Upper lobe of left lung (tissue), 6 donors: ENCODE data around the gene P4HTM. TPM values are rescaled to one million over a fixed set of nuclear protein-coding genes. Genes with fewer than 3 reads are reported as not detected.
A peak's percentile ranks its signal among the peaks of the same experiment; 100 is the strongest.

ENCODE experiments used
- ATAC-seq, 2 donors: fragments of 200-7000 bp; cut with Tn5 transposase; one replicate each; pipeline ENCODE4 v1.9.1; 2022; ENCODE audit warnings: mild to moderate bottlenecking in 2 of 2, moderate library complexity in 2 of 2; ENCODE audit not compliant: low FRiP score in 2 of 2
- DNase-seq, 2 donors: peaks; one replicate each; pipeline ENCODE4 v3.0.0-alpha.2; 2019 to 2020
- H3K27ac ChIP-seq, 4 donors: fragments of 200-600 bp; sonication (generic); one replicate each; pipeline ENCODE4 v1.5.1; 2016 to 2019
- H3K27me3 ChIP-seq, 4 donors: fragments of 200-600 bp; sonication (generic); one replicate each; pipeline ENCODE4 v1.5.1; 2017 to 2019
- H3K36me3 ChIP-seq, 4 donors: fragments of 200-600 bp; sonication (generic); one replicate each; pipeline ENCODE4 v1.5.1; 2016 to 2019
- H3K4me1 ChIP-seq, 4 donors: fragments of 200-600 bp; sonication (generic); one replicate each; pipeline ENCODE4 v1.5.1; 2018 to 2019
- H3K4me3 ChIP-seq, 4 donors: fragments of 200-600 bp; sonication (generic); one replicate each; pipeline ENCODE4 v1.5.1; 2017 to 2019; ENCODE audit warnings: mild to moderate bottlenecking in 2 of 4, moderate library complexity in 1 of 4
- H3K9me3 ChIP-seq, 4 donors: fragments of 200-600 bp; sonication (generic); one replicate each; pipeline ENCODE4 v1.5.1; 2018 to 2019
- EP300 ChIP-seq, 4 donors: sonication (generic); formaldehyde crosslinking; IDR thresholded peaks; one replicate each; pipeline ENCODE4 v1.5.1; 2017; ENCODE audit warnings: antibody characterized with exemption in 4 of 4, control low read depth in 2 of 4
- POLR2A ChIP-seq, 4 donors: fragments of 450-650 bp; IDR thresholded peaks; one replicate each; pipeline ENCODE4 v1.5.1; 2016 to 2017; ENCODE audit warnings: antibody characterized with exemption in 4 of 4, mild to moderate bottlenecking in 2 of 4
- POLR2AphosphoS5 ChIP-seq, 2 donors: sonication (generic); formaldehyde crosslinking; IDR thresholded peaks; one replicate each; pipeline ENCODE4 v1.5.1; 2017; ENCODE audit warnings: antibody characterized with exemption in 2 of 2
- WGBS, 2 donors: methylation state at CpG; one replicate each; pipeline ENCODE4 v1.1.5; 2017 to 2018; 5-methylcytosine and 5-hydroxymethylcytosine counted together
- total RNA-seq, 6 donors: library from RNA; depleted of rRNA in 4 of 6; stranded (reverse); fragments of >200 nt in 4 of 6; gene quantifications; one replicate each; pipeline versions ENCODE4 v1.1.0 to v1.2.1, GENCODE V29; 2016 to 2021
- TF ChIP-seq, protein P1 (sequence below), 6 experiments: fragments of 450-650 bp in 4 of 6; fragments of 200-600 bp in 2 of 6; sonication (generic) in 2 of 6; IDR thresholded peaks; one replicate each; pipeline ENCODE4 v1.5.1; 2016 to 2019; ENCODE audit warnings: antibody characterized with exemption in 6 of 6
- donor health status: DM: no; HTN: no; CAD: no; lungs with moderate emphysema.
- donor health status: DM: no; HTN: yes; CAD: no; lungs with severe emphysema.

The P4HTM gene
- total RNA-seq, 6 donors from 2014 or later, result 44.2 to 184 (median 69.9) TPM

DNA sequence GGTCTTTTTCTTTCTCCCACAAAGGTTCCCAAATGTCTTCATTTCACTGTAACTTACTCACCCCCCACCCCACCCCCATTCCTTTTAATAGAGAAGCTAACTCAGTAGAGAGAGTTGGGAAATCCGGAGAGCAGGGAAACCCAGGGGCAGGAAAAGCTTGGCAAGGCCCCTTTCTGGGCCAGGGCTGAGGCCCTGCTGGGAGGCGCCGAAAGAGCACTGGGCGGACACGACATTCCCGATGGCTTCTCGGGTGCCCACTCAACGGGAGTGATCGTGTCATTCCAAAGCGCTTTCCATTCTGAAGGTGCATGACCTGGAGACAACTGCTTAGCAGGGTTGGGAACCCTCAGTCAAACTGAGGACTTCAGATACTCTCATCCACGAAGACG, 29.9 kb downstream of the P4HTM start:
- ATAC-seq, result no peak
- TF ChIP-seq, protein P1, sequence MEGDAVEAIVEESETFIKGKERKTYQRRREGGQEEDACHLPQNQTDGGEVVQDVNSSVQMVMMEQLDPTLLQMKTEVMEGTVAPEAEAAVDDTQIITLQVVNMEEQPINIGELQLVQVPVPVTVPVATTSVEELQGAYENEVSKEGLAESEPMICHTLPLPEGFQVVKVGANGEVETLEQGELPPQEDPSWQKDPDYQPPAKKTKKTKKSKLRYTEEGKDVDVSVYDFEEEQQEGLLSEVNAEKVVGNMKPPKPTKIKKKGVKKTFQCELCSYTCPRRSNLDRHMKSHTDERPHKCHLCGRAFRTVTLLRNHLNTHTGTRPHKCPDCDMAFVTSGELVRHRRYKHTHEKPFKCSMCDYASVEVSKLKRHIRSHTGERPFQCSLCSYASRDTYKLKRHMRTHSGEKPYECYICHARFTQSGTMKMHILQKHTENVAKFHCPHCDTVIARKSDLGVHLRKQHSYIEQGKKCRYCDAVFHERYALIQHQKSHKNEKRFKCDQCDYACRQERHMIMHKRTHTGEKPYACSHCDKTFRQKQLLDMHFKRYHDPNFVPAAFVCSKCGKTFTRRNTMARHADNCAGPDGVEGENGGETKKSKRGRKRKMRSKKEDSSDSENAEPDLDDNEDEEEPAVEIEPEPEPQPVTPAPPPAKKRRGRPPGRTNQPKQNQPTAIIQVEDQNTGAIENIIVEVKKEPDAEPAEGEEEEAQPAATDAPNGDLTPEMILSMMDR (IDR thresholded peaks at IDR 0.05), result no peak
- TF ChIP-seq POLR2AphosphoS5 (IDR thresholded peaks at IDR 0.05), result no peak
- TF ChIP-seq EP300 (IDR thresholded peaks at IDR 0.05), result no peak
- TF ChIP-seq POLR2A (IDR thresholded peaks at IDR 0.05), result no peak
- Histone ChIP-seq H3K9me3 (no peaks in the 10 kb centered on the region), H3K27me3 (no peaks in the 10 kb centered on the region), H3K27ac (peak overlapping the region; percentile 97 to 100 (median 99)), H3K4me3 (peak overlapping the region; percentile 46 to 92 (median 78)), H3K36me3 (peaks cover 14 to 37% (median 32%) of the 10 kb centered on the region in 4 donors), H3K4me1 (peaks cover 38 to 54% (median 44%) of the 10 kb centered on the region in 4 donors)
- no peak for DNase-seq
- 36 to 41% methylated on average over 10 to 12 of the region's 12 CpGs for WGBS, 2 donors

DNA sequence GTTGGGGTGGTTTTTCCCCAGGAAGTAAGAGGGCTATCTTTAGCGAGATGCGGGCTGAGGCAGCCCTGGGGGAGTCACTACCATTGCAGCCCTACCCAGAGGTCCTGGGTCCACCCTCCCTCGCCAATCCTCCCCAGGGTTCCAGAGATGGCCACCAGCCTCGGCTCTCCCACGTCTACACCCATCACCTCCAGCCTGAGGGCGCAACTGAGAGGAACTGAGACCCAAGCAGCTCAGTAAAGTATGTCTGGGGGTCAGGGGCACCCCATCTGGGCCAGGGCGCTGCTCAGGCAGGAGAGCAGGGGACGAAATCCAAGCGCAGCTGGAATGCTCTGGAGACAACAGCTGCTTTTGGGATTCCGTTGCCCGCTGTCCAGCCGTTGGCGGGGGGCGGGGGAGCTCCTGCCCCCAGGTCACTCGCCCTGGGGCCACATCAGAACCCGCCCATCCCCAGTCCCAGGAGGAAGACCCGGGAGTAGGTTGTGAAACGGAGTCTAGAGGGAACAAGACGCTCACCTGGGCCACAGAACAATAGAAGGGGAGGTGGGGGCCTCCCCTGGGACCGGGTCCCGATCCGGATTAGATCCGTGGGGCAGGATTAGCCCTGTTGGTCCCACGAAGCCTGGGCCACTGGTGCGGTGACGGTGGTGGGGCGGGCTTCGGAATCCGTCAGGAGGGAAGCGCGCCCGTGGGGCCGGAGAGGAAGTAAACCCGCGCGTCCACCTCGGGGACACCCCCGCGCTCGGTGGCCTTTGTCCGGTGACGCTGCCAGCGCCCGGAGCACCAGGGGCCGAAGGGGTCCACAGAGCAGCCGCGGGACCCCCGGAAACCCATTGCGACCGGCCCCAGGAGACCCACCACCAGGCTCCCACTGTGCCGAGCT, 30.5 kb downstream of the P4HTM start:
- peak; percentile 1 to 25 for ATAC-seq
- Histone ChIP-seq H3K27ac (peak overlapping the region; percentile 97 to 100 (median 99)), H3K4me1 (peaks cover 38 to 54% (median 44%) of the 10 kb centered on the region in 4 donors), H3K27me3 (no peaks in the 10 kb centered on the region), H3K4me3 (peak overlapping the region; percentile 46 to 92 (median 78)), H3K9me3 (no peaks in the 10 kb centered on the region), H3K36me3 (peaks cover 15 to 37% (median 31%) of the 10 kb centered on the region in 4 donors)
- TF ChIP-seq EP300 (IDR thresholded peaks at IDR 0.05) (no peak), POLR2A (IDR thresholded peaks at IDR 0.05) (no peak), POLR2AphosphoS5 (IDR thresholded peaks at IDR 0.05) (no peak)
- TF ChIP-seq, protein P1 (IDR thresholded peaks at IDR 0.05), result no peak
- DNase-seq, result peak; percentile 74 to 93
- 3% methylated on average over 11 to 30 of the region's 51 CpGs for WGBS, 2 donors

DNA sequence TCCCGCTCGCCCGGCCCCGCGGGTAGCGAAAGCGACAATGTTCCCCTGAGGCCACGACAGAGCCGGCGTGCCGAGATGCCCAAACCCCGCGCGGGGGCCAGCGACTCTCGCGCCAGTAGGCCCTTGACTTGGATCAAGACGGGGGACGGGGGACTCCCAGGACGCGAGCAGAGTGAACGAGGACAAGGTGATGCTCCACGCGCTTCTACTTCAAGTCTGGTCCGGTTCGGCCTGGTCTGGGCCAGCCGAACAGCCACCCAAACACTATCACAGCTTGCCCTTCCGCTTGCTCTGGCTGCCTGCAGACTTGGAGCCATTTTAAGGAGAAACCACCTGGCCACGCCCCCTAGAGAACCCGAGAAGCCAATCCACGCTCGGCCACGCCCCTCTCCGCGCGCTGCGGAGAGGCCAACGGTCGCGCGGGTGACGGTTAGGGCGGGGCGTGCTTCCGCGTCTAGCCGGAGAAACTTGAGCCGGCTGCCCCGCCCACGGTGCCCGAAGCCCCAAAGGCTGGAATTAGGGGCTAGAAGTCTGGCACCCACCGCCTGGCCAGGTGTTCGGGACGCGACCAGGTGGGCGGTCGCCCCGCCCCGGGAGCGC, 31.3 kb downstream of the P4HTM start:
- DNase-seq, result peak; percentile 99 to 100
- no peaks in the 10 kb centered on the region for H3K9me3 ChIP-seq
- peak overlapping the region; percentile 71 to 92 (median 78) for H3K4me3 ChIP-seq
- TF ChIP-seq, protein P1 (IDR thresholded peaks at IDR 0.05), result no peak
- TF ChIP-seq POLR2A (IDR thresholded peaks at IDR 0.05) (peak; percentile 71 to 100 (median 98)), POLR2AphosphoS5 (IDR thresholded peaks at IDR 0.05) (peak; percentile 99 to 100), EP300 (IDR thresholded peaks at IDR 0.05) (peak in 1 of 4 donors; percentile 72)
- H3K4me1 ChIP-seq, result peaks cover 38 to 54% (median 44%) of the 10 kb centered on the region in 4 donors
- WGBS, 2 donors, result 1% methylated on average over 40 of the region's 60 CpGs; no CpG with 5 or more reads in 1 of the 2 donors
- peak overlapping the region; percentile 97 to 100 (median 99) for H3K27ac ChIP-seq
- peak; percentile 94 to 96 for ATAC-seq
- H3K27me3 ChIP-seq, result no peaks in the 10 kb centered on the region
- peaks cover 13 to 37% (median 34%) of the 10 kb centered on the region in 4 donors for H3K36me3 ChIP-seq

DNA sequence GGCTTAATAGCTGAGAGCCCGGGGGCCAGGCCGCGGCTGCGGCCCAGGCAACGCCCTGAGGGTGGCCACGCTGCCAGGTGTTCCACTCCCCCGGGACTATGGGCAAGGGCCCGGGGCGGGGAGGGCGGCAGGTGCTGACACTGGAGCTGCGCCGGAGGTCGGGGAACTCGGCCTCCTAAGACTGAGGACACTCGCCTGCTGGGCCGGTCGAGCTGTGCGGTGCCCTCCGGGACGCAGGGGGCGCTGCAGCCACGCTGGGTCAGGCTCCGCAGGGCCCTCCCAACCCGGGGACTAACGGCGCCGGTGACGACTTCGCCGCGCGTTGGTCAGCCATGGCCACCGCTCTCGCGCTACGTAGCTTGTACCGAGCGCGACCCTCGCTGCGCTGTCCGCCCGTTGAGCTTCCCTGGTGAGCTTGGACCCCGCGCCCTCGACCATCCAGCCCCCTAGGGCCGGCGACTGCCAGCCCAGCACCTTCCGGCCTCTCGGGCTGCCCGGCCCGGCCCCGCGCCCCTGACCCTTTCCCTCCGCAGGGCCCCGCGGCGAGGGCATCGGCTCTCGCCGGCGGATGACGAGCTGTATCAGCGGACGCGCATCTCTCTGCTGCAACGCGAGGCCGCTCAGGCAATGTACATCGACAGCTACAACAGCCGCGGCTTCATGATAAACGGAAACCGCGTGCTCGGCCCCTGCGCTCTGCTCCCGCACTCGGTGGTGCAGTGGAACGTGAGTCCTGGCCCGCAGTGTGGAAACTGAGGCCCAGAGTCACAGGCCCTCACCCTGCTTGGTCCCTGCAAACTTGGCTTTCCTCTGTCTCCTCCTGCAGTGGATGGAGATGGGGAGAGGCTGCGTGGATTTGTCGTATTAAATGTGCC, 32.0 kb downstream of the P4HTM start, which contains the start of gene NDUFAF3:
TSS of gene NDUFAF3 (plus strand) at position 309 of the 875 bp plus-strand sequence. CDS start at position 333, 24 bp downstream.
- H3K36me3 ChIP-seq, result peaks cover 13 to 40% (median 36%) of the 10 kb centered on the region in 4 donors
- ATAC-seq (peak; percentile 94 to 95), DNase-seq (peak; percentile 93 to 99)
- peaks cover 38 to 51% (median 42%) of the 10 kb centered on the region in 4 donors for H3K4me1 ChIP-seq
- peak within 1 kb of the TSS; percentile 97 to 100 (median 99) for H3K27ac ChIP-seq
- TF ChIP-seq, protein P1 (IDR thresholded peaks at IDR 0.05), result peak; percentile 98 to 100 (median 100)
- TF ChIP-seq POLR2A (IDR thresholded peaks at IDR 0.05), result peak in 2 of 4 donors; percentile 79 to 94
- TF ChIP-seq POLR2AphosphoS5 (IDR thresholded peaks at IDR 0.05), result peak; percentile 86 to 91
- peak in 1 of 4 donors; percentile 34 for TF ChIP-seq EP300 (IDR thresholded peaks at IDR 0.05)
- 0 to 2% methylated on average over 3 to 13 of the region's 83 CpGs for WGBS, 2 donors
- H3K27me3 ChIP-seq, result no peaks in the 10 kb centered on the region
- H3K4me3 ChIP-seq, result peak within 1 kb of the TSS; percentile 71 to 92 (median 78)
- no peaks in the 10 kb centered on the region for H3K9me3 ChIP-seq
